HG02571 (cell line): Measurements from ENCODE around the gene ZNF717.
"Not testable (repeated sequence)": the region's sequence is repeated elsewhere in the genome, so short reads cannot be mapped to it uniquely, and the experiment has no call there.

Experiments used
- ATAC-seq: cut with Tn5 transposase; IDR thresholded peaks from one replicate; pipeline ENCODE4 v1.9.1; 2021; ENCODE audit warnings: mild to moderate bottlenecking, moderate library complexity; ENCODE audit not compliant: unreplicated experiment

The ZNF717 gene

GRCh38 chr3:75785081-75785755 lies at the start of gene ZNF717:
Gene ZNF717 (minus strand): TSS chr3:75785549. CDS start chr3:75783362, 2,187 bp downstream.
- not testable (repeated sequence) for ATAC-seq

- ATAC-seq: not testable (repeated sequence)
Observed at GRCh38 chr3:75831076-75831475, 45.7 kb upstream of the ZNF717 start.

GRCh38 chr3:75818019-75818418 lies 32.7 kb upstream of the ZNF717 start:
- ATAC-seq: not testable (repeated sequence)

- ATAC-seq: not testable (repeated sequence)
Observed at GRCh38 chr3:75816287-75817180, 31.2 kb upstream of the ZNF717 start.

DNA sequence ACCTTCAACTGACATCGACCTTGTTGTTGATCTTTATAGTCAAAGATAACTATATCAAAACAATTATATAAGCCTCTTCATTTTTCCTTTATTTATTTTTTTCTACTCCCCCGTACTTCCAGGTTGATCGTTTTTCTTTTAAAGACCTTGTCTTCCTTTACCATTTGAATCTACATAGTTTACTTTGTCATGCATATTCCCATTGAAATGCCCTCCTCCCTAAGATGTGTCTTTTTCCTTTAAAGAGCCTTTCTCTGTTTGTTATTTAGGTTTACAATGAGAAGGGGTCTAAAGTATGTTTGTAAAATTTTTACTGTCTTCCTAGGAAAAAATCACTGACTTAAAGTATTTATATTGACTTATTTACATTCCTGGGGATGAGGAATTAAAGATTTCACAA lies 29.4 kb upstream of the ZNF717 start:
- ATAC-seq: no peak

DNA sequence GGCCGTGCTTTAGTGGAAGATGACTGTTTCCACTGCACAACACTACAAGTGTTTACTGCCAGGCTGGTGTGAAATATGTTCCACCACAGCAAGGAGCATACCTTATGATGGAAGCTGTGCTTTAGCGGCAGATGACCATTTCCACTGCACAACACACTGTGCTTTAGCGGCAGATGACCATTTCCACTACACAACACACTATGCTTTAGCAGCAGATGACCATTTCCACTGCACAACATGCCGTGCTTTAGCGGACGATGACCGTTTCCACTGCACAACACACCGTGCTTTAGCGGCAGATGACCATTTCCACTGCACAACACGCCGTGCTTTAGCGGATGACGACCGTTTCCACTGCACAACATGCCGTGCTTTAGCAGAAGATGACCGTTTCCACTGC lies 2.8 kb downstream of the ZNF717 start:
- no peak for ATAC-seq

- ATAC-seq: no peak
Observed at GRCh38 chr3:75781079-75781745, 4.1 kb downstream of the ZNF717 start.

GRCh38 chr3:75777742-75778141 lies 7.6 kb downstream of the ZNF717 start:
- not testable (repeated sequence) for ATAC-seq

- not testable (repeated sequence) for ATAC-seq
Observed at GRCh38 chr3:75771631-75772030, 13.7 kb downstream of the ZNF717 start.

GRCh38 chr3:75768303-75769017 lies 16.9 kb downstream of the ZNF717 start:
- no peak for ATAC-seq

DNA sequence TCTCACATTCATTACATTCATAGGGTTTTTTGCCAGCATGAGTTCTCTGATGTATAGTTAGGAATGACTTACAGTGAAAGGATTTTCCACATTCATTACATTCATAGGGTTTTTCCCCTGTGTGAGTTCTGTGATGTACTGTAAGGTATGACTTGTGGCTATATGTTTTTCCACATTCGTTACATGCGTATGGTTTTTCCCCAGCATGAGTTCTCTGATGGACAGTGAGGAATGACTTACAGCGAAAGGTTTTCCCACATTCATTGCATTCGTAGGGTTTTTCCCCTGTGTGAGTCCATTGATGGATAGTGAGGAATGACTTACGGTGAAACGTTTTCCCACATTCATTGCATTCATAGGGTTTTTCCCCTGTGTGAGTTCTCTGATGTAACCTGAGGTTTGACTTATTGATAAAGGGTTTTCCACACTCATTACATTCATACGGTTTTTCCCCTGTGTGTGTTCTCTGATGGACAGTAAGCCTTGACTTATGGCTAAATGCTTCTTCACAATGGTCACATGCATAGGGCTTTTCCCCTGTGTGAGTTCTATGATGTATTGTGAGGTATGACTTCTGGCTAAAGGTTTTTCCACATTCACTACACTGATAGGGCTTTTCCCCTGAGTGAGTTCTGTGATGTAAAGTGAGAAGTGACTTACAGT lies 47.4 kb downstream of the ZNF717 start:
- no peak for ATAC-seq

GRCh38 chr3:75727985-75728384 lies 57.4 kb downstream of the ZNF717 start:
- no peak for ATAC-seq

DNA sequence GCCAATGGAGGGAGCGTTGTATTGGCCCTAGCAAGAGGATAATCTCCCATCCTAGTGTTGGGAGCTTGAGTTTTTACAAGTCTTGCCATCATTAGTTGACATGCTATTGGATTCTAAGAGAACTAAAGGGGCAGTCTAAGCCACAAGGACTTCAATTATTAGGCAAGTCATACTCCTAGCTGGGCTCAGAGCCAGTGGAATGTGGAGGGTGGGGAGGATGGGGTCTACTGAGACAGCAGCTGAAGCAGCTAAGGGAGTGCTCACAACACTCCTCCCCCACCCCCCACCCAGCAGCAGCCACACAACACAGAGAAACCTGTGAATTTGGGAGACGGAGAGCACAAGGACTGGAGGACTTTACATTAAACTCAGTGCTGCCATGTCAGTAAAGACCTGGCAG lies 93.3 kb downstream of the ZNF717 start:
- no peak for ATAC-seq

DNA sequence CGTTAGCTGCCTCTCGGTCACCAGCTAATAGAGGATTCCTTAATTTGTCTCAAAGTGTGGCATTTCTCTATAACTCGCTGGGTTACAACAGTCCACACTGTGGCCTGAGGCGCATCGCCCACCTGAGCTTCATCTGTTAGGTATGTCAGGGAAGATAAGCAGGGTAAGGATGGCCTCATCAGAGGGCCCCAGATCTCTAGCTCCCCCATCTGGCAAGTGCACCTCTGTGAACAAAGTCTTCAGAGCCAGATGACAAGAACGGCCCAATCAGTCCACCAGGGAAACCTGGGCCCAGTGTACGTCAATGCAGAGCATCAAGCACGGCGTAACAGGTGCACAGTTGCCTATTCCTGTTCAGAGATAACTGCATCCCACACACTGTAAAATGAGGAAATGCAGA lies 98.0 kb downstream of the ZNF717 start:
- ATAC-seq: no peak
